Activated CD8-positive, alpha-beta T cell treated with anti-CD3 and anti-CD28 coated beads for 36 hours (primary cell): ENCODE results near the gene KRT86. TPM values are rescaled to one million over a fixed set of nuclear protein-coding genes. Genes with fewer than 3 reads are reported as not detected.

Experiments used
- ATAC-seq: fragments of 200-7000 bp; cut with Tn5 transposase; one replicate; pipeline ENCODE4 v1.10.0; 2021; ENCODE audit warnings: mild to moderate bottlenecking, moderate library complexity
- CTCF ChIA-PET: fragments of 350-600 bp; sonication (Branson Sonifier 250); formaldehyde crosslinking; loops from one replicate; lab custom pipeline; 2021; ENCODE audit warnings: antibody characterized with exemption; lab: Charles Lee
- POLR2A ChIA-PET: fragments of 350-600 bp; sonication (Branson Sonifier 250); formaldehyde crosslinking; loops from one replicate; lab custom pipeline; 2021; ENCODE audit warnings: antibody characterized with exemption; lab: Charles Lee
- DNase-seq: peaks from one replicate; pipeline ENCODE4 v3.0.0-alpha.2; 2020
- H3K27ac Mint-ChIP-seq: one replicate; pipeline ENCODE4 v1.8.0; 2021; ENCODE audit warnings: mild to moderate bottlenecking, mixed read lengths
- H3K27me3 Mint-ChIP-seq: one replicate; pipeline ENCODE4 v1.8.0; 2021; ENCODE audit warnings: mixed read lengths
- H3K36me3 Mint-ChIP-seq: one replicate; pipeline ENCODE4 v1.8.0; 2021; ENCODE audit warnings: low read depth, mixed read lengths
- H3K4me1 Mint-ChIP-seq: one replicate; pipeline ENCODE4 v1.8.0; 2021; ENCODE audit warnings: low read depth, mixed read lengths
- H3K4me3 Mint-ChIP-seq: one replicate; pipeline ENCODE4 v1.8.0; 2021; ENCODE audit warnings: mild to moderate bottlenecking, moderate library complexity, mixed read lengths
- H3K9me3 Mint-ChIP-seq: one replicate; pipeline ENCODE4 v1.8.0; 2021; ENCODE audit warnings: mixed read lengths
- intact Hi-C: fragments of 100-400 bp; cut with micrococcal nuclease; formaldehyde crosslinking; loops from one replicate; pipeline ENCODE4 v1.10.0; 2022
- total RNA-seq, 2 experiments: library from RNA; stranded (reverse); gene quantifications; one replicate each; pipeline ENCODE4 v1.2.3, GENCODE V29; 2021
- TF ChIP-seq, protein P1 (sequence below): fragments of 200-600 bp; IDR thresholded peaks from one replicate; pipeline ENCODE4 v1.8.0; 2022; ENCODE audit warnings: antibody characterized with exemption, mild to moderate bottlenecking

KRT86 gene
- total RNA-seq, 2 experiments from 2014 or later: not detected

DNA sequence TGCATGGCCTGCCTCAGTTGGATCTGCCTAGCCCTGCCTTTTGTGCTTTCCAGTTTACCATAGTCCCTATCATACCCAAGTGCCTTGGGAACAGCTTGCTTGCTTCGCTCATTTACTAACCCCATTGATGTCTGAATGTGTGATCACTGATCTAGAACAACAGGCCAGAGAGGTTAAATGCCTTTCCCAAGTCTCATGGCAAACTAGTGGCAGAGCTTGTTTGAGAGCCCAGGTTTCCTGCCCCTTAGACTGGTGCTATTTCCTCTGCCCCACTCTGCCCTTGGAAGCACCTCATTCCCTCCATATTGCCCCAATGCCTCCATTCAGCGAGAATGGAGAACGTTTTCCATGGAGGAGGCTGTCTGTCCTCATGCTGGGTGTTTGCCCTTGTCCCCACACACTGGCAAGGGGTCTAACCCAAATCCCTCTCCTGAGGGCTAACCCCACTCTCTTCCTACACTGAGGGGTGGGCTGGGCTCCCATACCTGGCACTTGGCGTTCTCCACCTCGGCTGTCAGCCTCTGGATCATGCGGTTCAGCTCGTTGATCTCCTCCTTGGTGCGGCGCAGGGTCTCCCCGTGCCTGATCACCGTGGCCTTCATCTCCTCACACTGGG is 21.6 kb upstream of the KRT86 start:
- Mint-ChIP-seq H3K4me1 (peaks cover 14% of the 10 kb centered on the region), H3K27me3 (peaks cover 46% of the 10 kb centered on the region), H3K36me3 (no peaks in the 10 kb centered on the region), H3K9me3 (no peaks in the 10 kb centered on the region), H3K4me3 (no peak overlapping the region), H3K27ac (no peak overlapping the region)
- TF ChIP-seq, protein P1, sequence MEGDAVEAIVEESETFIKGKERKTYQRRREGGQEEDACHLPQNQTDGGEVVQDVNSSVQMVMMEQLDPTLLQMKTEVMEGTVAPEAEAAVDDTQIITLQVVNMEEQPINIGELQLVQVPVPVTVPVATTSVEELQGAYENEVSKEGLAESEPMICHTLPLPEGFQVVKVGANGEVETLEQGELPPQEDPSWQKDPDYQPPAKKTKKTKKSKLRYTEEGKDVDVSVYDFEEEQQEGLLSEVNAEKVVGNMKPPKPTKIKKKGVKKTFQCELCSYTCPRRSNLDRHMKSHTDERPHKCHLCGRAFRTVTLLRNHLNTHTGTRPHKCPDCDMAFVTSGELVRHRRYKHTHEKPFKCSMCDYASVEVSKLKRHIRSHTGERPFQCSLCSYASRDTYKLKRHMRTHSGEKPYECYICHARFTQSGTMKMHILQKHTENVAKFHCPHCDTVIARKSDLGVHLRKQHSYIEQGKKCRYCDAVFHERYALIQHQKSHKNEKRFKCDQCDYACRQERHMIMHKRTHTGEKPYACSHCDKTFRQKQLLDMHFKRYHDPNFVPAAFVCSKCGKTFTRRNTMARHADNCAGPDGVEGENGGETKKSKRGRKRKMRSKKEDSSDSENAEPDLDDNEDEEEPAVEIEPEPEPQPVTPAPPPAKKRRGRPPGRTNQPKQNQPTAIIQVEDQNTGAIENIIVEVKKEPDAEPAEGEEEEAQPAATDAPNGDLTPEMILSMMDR: no peak
- ATAC-seq (no peak), DNase-seq (no peak)
- ChIA-PET POLR2A (interaction anchor here (1.5 kb wide), 1 partner anchor 15 kb away, joined by 3 read pairs; no protein-coding TSS in a partner anchor), CTCF (interaction anchor here (0.6 to 2.2 kb wide), 4 partner anchors 22 to 39 kb away, joined by 3 to 7 read pairs (median 4); no protein-coding TSS in a partner anchor)
- intact Hi-C loops: no loop called here

DNA sequence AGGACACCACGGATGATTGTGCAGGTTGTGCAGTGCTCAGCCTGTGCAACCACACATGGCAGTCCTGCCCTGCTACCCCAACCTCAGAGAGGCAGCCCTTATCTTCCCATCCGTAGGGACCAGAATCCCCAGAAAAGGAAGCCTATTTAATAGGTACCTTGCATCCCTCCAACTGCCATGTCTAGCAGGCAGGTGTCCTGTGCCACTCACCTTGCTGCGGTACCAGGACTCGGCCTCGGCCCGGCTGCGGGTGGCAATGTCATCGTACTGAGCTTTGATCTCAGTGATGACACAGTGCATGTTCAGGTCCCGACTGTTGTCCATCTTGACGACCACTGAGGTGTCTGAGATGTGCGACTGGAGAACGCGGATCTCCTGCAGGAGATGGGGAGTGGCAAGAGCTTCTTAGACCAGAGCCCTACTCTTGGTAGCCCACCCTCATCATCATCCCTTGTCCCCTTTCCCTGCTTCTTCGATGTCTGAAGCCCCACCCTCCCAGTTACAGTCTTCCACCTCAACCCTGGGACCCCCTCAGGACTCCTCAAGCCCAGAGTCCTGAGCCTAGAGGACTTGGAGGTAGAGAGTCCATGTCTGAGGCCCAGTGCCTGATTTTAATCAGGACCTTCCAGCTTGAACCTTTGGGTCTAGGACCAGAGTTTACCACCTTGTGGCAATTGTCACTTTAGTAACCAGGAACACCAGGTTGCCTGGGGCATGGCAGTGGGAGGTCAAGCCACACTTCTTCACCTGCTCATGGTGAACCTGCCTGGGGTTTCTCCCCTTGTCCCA is 20.9 kb upstream of the KRT86 start:
- Mint-ChIP-seq H3K27ac (no peak overlapping the region), H3K9me3 (no peaks in the 10 kb centered on the region), H3K36me3 (no peaks in the 10 kb centered on the region), H3K27me3 (peaks cover 48% of the 10 kb centered on the region), H3K4me3 (no peak overlapping the region), H3K4me1 (peaks cover 14% of the 10 kb centered on the region)
- POLR2A ChIA-PET: interaction anchor here (1.5 kb wide), 1 partner anchor 15 kb away, joined by 3 read pairs; no protein-coding TSS in a partner anchor
- intact Hi-C loops: no loop called here
- TF ChIP-seq, protein P1: no peak
- CTCF ChIA-PET: no interaction called here
- ATAC-seq: no peak
- no peak for DNase-seq

DNA sequence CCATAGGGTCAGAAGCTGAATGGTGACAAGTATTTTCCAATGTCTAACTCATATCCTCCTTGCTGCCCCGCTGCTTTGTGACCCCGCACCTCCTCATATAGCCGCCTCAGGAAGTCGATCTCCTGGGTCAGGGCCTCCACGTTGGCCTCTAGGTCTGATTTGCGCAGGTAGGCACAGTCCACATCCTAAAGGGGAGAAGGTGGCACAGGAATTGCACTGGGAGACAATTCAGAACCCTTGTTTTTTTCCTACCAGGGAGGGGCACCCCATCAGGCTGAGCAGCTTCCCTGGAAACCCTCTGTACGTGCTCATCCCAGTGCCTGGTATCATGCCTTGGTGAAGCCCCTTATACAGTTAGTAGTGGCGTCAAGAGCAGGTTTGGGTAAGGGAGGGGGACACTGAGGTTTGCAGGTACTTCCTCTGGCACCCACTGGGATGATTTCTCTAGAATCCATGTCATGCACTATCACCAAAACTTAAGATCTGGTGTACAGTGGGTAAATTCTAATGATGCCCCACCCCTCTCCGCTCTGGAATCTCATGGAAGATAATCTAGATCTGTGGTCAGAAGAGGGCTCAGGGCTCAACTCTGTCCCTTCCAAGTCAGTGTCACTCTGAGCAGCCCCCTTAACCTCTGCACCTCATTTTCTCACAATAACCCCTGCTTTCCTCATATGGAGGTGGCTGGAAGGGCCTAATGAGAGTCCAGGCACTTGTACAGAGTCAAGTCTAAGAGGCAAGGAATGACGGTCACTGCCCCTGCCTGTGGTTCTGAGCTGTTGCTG is 20.1 kb upstream of the KRT86 start:
- Mint-ChIP-seq H3K27ac (no peak overlapping the region), H3K9me3 (no peaks in the 10 kb centered on the region), H3K4me1 (peaks cover 14% of the 10 kb centered on the region), H3K36me3 (no peaks in the 10 kb centered on the region), H3K4me3 (no peak overlapping the region), H3K27me3 (peaks cover 49% of the 10 kb centered on the region)
- TF ChIP-seq, protein P1: no peak
- no peak for DNase-seq
- ATAC-seq: no peak
- intact Hi-C loops: no loop called here
- CTCF ChIA-PET: no interaction called here
- POLR2A ChIA-PET: interaction anchor here (0.9 to 1.5 kb wide), 2 partner anchors 16 to 57 kb away, joined by 3 read pairs; no protein-coding TSS in a partner anchor

DNA sequence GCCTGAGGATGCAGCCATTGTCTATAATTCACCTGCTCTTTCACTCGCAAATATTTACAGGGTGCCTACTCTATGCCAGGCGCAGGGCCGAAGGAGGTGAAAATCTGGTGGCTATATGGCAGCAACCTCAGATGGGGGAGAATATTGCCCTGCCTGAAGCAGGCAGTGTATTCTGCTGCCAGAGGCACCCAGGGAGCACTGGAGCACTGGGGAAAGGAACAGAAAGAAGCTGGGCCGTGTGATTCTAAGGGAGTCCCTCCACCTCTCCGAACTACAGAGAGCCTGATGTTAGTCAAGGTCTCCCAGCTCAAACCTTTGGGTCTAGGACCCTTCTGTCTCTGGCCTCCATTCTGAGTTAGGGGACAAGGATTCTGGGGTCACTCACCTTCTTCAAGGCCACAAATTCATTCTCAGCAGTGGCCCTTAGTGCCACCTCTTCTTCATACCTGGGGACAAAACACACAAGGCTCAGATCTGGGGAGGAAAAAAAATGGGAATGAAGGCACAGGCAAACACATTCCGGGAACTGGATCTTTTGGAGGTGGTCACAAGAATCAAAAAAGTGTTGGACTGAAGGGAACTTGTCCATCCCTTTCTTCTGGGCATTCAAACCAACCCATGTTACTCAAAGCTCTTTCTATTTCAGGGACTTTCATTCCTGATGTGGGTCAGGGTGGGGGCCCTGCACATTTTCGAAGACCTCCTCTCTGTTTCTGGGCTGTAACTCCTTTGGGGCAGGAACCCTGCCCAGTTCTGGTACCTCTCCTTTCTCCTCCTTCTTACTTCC is 19.3 kb upstream of the KRT86 start:
- DNase-seq (no peak), ATAC-seq (no peak)
- TF ChIP-seq, protein P1: no peak
- H3K27ac Mint-ChIP-seq: no peak overlapping the region
- intact Hi-C loops: no loop called here
- no peaks in the 10 kb centered on the region for H3K9me3 Mint-ChIP-seq
- H3K4me1 Mint-ChIP-seq: peaks cover 12% of the 10 kb centered on the region
- no peak overlapping the region for H3K4me3 Mint-ChIP-seq
- H3K27me3 Mint-ChIP-seq: peaks cover 46% of the 10 kb centered on the region
- H3K36me3 Mint-ChIP-seq: no peaks in the 10 kb centered on the region
- ChIA-PET POLR2A (interaction anchor here (0.9 kb wide), 1 partner anchor 57 kb away, joined by 3 read pairs; no protein-coding TSS in a partner anchor), CTCF (interaction anchor here (1.1 to 1.5 kb wide), 2 partner anchors 22 to 24 kb away, joined by 3 to 7 read pairs; no protein-coding TSS in a partner anchor)
